Psoas muscle (tissue), 8 donors: ENCODE measurements around the gene SPINT4. TPM values are rescaled to one million over a fixed set of nuclear protein-coding genes. Genes with fewer than 3 reads are reported as not detected.
"Not testable (repeated sequence)": the region's sequence is repeated elsewhere in the genome, so short reads cannot be mapped to it uniquely, and the experiment has no call there.

Experiments
- ATAC-seq, 4 donors: fragments of 200-7000 bp; cut with Tn5 transposase; one replicate each; pipeline ENCODE4 v1.9.1; 2020; ENCODE audit warnings: moderate library complexity in 3 of 4, mild to moderate bottlenecking in 2 of 4
- DNase-seq, 2 donors: peaks; one replicate each; pipeline ENCODE4 v3.0.0-alpha.2; 2020
- H3K27ac ChIP-seq: fragments of 200-600 bp; one replicate; pipeline ENCODE4 v1.8.0; 2022
- H3K27me3 ChIP-seq, 3 donors: fragments of 200-600 bp in 1 of 3; one replicate each; pipeline versions ENCODE4 v1.6.1 to v1.8.0; 2013 to 2022; ENCODE audit warnings: low read length in 2 of 3, mild to moderate bottlenecking in 2 of 3, moderate library complexity in 1 of 3; ENCODE audit not compliant: insufficient read depth in 3 of 3
- H3K36me3 ChIP-seq, 2 donors: fragments of 200-600 bp in 1 of 2; one replicate each; pipeline versions ENCODE4 v1.6.1 to v1.8.0; 2013 to 2022; ENCODE audit warnings: low read depth in 1 of 2, mild to moderate bottlenecking in 1 of 2, moderate library complexity in 1 of 2; ENCODE audit not compliant: insufficient read depth in 1 of 2
- H3K4me1 ChIP-seq: fragments of 200-600 bp; one replicate; pipeline ENCODE4 v1.8.0; 2022
- H3K4me3 ChIP-seq: fragments of 200-600 bp; one replicate; pipeline ENCODE4 v1.8.0; 2022; ENCODE audit warnings: mild to moderate bottlenecking
- H3K9me3 ChIP-seq: fragments of 200-600 bp; one replicate; pipeline ENCODE4 v1.8.0; 2022
- CTCF ChIP-seq: fragments of 200-600 bp; IDR thresholded peaks from one replicate; pipeline ENCODE4 v1.8.0; 2022; ENCODE audit warnings: antibody characterized with exemption
- WGBS, 3 donors: extraction: QIAGEN DNeasy Blood & Tissue Kit; methylation state at CpG; one replicate each; pipeline versions ENCODE4 v1.1.6 to v1.1.7; 2013; 5-methylcytosine and 5-hydroxymethylcytosine counted together
- intact Hi-C, 2 donors: fragments of 100-400 bp; cut with DNase I; formaldehyde crosslinking; loops; one replicate each; pipeline versions ENCODE4 v1.11.0 to v1.14.2; 2022
- long read RNA-seq, 2 donors: library from polyadenylated mRNA; unstranded; transcript quantifications; one replicate each; pipeline ENCODE4 v2.0.0, GENCODE V29; 2021
- polyA plus RNA-seq, 3 donors: library from polyadenylated mRNA; stranded (reverse); fragments of 200-250 nt; gene quantifications; one replicate each; pipeline ENCODE4 v1.2.3, GENCODE V29; 2013
- total RNA-seq, 4 donors: library from RNA; stranded (reverse); fragmentation: NEBNext Ultra II Directional in 2 of 4; extraction: Animal tissue kit (Norgen Biotek cat#: 25700) in 2 of 4; gene quantifications; one replicate each; pipeline versions ENCODE4 v1.2.1 to v1.2.4, GENCODE V29; 2021 to 2023
- donor health status: healthy with polysubstance abuse.
- donor health status: DM: no; HTN: no; CAD: no; lungs with moderate emphysema.
- donor health status: Bipolar disorder and iron deficiency.
- donor health status: healthy.
- donor health status: DM: yes; HTN: yes; CAD: no.
- donor health status: DM: no; HTN: no; CAD: no.
- donor health status: DM: no; HTN: no; CAD: no.
- donor health status: DM: yes; HTN: yes; CAD: no.

The SPINT4 gene
- total RNA-seq = not detected
- not detected for polyA plus RNA-seq
- long read RNA-seq, donor 1 = 0 reads
- long read RNA-seq, donor 2 = 0 reads

GRCh38 chr20:45722047-45722446 is at the start of gene SPINT4:
Gene SPINT4, plus strand, starts transcription at chr20:45722347. Its CDS starts 21 bp downstream, at chr20:45722368.
- Histone ChIP-seq H3K9me3 (no peaks in the 10 kb centered on the region), H3K4me3 (no peak within 1 kb of the TSS), H3K27ac (no peak within 1 kb of the TSS), H3K4me1 (no peaks in the 10 kb centered on the region), H3K27me3 (no peaks in the 10 kb centered on the region), H3K36me3 (no peaks in the 10 kb centered on the region)
- no peak for TF ChIP-seq CTCF
- ATAC-seq = no peak
- intact Hi-C loops = no loop called here
- WGBS, 3 donors = 50 to 77% (median 72%) methylated on average over 1 of the region's 1 CpG
- DNase-seq = no peak

- TF ChIP-seq CTCF = no peak
- ATAC-seq (no peak), DNase-seq (no peak)
- Histone ChIP-seq H3K4me3 (no peak overlapping the region), H3K4me1 (no peaks in the 10 kb centered on the region), H3K36me3 (no peaks in the 10 kb centered on the region), H3K9me3 (no peaks in the 10 kb centered on the region), H3K27ac (no peak overlapping the region), H3K27me3 (no peaks in the 10 kb centered on the region)
- intact Hi-C loops = no loop called here
These were observed 49.4 kb upstream of the SPINT4 start for GRCh38 chr20:45672765-45673164.

DNA sequence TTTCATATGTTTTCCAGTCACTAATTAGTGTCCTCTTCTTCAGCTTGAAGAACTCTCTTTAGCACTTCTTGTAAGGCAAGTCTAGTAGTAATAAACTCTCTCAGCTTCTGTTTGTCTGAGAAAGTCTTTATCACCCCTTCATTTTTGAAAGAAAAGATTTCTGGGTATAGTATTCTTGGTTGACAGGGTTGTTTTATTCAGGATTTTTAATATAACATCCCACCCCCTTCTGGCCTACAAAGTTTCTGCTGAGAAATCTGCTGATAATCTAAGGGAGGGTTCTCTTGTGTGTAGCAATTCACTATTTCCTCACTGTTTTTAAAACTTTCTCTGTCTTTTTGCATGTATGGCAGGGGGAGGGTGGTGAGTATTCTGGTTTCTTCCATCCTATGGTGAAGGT is 42.5 kb upstream of the SPINT4 start:
- ATAC-seq (no peak), DNase-seq (no peak)
- Histone ChIP-seq H3K36me3 (no peaks in the 10 kb centered on the region), H3K4me3 (no peak overlapping the region), H3K27ac (no peak overlapping the region), H3K9me3 (peaks cover 13% of the 10 kb centered on the region), H3K4me1 (no peaks in the 10 kb centered on the region), H3K27me3 (peaks cover 0 to 2% (median 0%) of the 10 kb centered on the region in 3 donors)
- intact Hi-C loops = no loop called here
- no peak for TF ChIP-seq CTCF

GRCh38 chr20:45685896-45686295 is 36.3 kb upstream of the SPINT4 start:
- no peaks in the 10 kb centered on the region for H3K9me3 ChIP-seq
- intact Hi-C loops = no loop called here
- WGBS, 3 donors = 57 to 61% (median 60%) methylated on average over 3 of the region's 3 CpGs
- H3K36me3 ChIP-seq = no peaks in the 10 kb centered on the region
- TF ChIP-seq CTCF = no peak
- ATAC-seq (no peak), DNase-seq (no peak)
- H3K27me3 ChIP-seq = peaks cover 0 to 1% (median 0%) of the 10 kb centered on the region in 3 donors
- no peak overlapping the region for H3K4me3 ChIP-seq
- H3K4me1 ChIP-seq = no peaks in the 10 kb centered on the region
- H3K27ac ChIP-seq = no peak overlapping the region

- H3K9me3 ChIP-seq = not testable (repeated sequence)
- 88 to 92% (median 91%) methylated on average over 12 of the region's 12 CpGs for WGBS, 3 donors
These were observed 28.8 kb upstream of the SPINT4 start for GRCh38 chr20:45693346-45693745.

More at GRCh38 chr20:45693346-45693745, 28.8 kb upstream of the SPINT4 start:
- DNase-seq, H3K27me3 ChIP-seq, intact Hi-C loops, H3K4me3 ChIP-seq, H3K36me3 ChIP-seq, ATAC-seq, H3K4me1 ChIP-seq, H3K27ac ChIP-seq: not testable (repeated sequence)
